ENCODE data around the gene TOP1.

DNA sequence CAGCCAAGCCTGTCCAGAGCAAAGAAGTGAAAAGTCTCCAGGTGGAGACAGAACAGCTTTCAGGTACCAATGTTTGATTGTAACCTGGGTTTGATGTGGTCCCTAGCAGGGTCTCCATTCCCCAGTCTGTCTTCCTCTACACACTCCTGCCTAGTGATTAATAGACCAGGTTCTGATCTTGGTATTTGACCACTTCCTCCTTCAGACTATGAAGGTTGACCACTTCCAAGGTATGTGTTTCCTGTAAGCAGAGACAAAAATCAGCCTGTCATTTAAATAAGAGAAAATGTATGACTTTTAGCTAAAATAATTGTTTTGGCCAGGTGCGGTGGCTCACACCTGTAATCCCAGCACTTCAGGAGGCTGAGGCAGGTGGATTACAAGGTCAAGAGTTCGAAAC lies 41.8 kb upstream of the TOP1 start:
- TF ChIP-seq NFIC (IDR thresholded peaks at IDR 0.05; ENCODE audit: borderline replicate concordance) (no peak), POLR2AphosphoS5 (IDR thresholded peaks at IDR 0.05; ENCODE audit: low read depth, low read length) (no peak), TAF1 (IDR thresholded peaks at IDR 0.05; ENCODE audit: borderline replicate concordance, low read depth, low read length) (no peak), FOSL2 (IDR thresholded peaks at IDR 0.05; ENCODE audit: borderline replicate concordance, low read depth) (no peak), MXI1 (IDR thresholded peaks at IDR 0.05; ENCODE audit: low read depth, low read length) (no peak)
- TF ChIP-seq, protein P1, sequence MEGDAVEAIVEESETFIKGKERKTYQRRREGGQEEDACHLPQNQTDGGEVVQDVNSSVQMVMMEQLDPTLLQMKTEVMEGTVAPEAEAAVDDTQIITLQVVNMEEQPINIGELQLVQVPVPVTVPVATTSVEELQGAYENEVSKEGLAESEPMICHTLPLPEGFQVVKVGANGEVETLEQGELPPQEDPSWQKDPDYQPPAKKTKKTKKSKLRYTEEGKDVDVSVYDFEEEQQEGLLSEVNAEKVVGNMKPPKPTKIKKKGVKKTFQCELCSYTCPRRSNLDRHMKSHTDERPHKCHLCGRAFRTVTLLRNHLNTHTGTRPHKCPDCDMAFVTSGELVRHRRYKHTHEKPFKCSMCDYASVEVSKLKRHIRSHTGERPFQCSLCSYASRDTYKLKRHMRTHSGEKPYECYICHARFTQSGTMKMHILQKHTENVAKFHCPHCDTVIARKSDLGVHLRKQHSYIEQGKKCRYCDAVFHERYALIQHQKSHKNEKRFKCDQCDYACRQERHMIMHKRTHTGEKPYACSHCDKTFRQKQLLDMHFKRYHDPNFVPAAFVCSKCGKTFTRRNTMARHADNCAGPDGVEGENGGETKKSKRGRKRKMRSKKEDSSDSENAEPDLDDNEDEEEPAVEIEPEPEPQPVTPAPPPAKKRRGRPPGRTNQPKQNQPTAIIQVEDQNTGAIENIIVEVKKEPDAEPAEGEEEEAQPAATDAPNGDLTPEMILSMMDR (IDR thresholded peaks at IDR 0.05), result no peak
